Measurements from ENCODE around the gene ATG10. TPM values are rescaled to one million over a fixed set of nuclear protein-coding genes. Genes with fewer than 3 reads are reported as not detected.

ATG10 gene
- total and polyA plus RNA-seq, 2 of the 13 experiments (the other 11 are each of a cell fraction or from before 2014, with no cell fraction given), result 2.0 to 5.7 TPM

GRCh38 chr5:82277987-82278710 lies 306.3 kb downstream of the ATG10 start, which contains the start of gene RPS23 (continued):
- TF ChIP-seq TOE1 (CRISPR knock-in tag; IDR thresholded peaks at IDR 0.05) (peak; percentile 59; the same call in 1 of the 2 replicates), ZNF619 (CRISPR knock-in tag; IDR thresholded peaks at IDR 0.05) (no peak), ZNF704 (CRISPR knock-in tag; IDR thresholded peaks at IDR 0.05; ENCODE audit: borderline replicate concordance) (peak; percentile 85), ZNF335 (CRISPR knock-in tag; IDR thresholded peaks at IDR 0.05) (peak; percentile 99), PAXIP1 (CRISPR knock-in tag; conservative IDR thresholded peaks at IDR 0.05) (no peak), ZNF503 (CRISPR knock-in tag; IDR thresholded peaks at IDR 0.05) (no peak), NAIF1 (CRISPR knock-in tag; IDR thresholded peaks at IDR 0.05; ENCODE audit: borderline replicate concordance) (no peak), U2AF2 (IDR thresholded peaks at IDR 0.05; ENCODE audit: low read depth, low read length) (no peak), MED8 (CRISPR knock-in tag; IDR thresholded peaks at IDR 0.05; ENCODE audit: insufficient replicate concordance) (peak; percentile 66), THRA (CRISPR knock-in tag; IDR thresholded peaks at IDR 0.05; ENCODE audit: borderline replicate concordance) (no peak; the same call in none of the 2 replicates), ADNP (CRISPR knock-in tag; IDR thresholded peaks at IDR 0.05) (no peak), NFYB (CRISPR knock-in tag; IDR thresholded peaks at IDR 0.05) (peak; percentile 20; the same call in 1 of the 2 replicates), ZNF142 (CRISPR knock-in tag; IDR thresholded peaks at IDR 0.05) (peak; percentile 86), KLF16 (CRISPR knock-in tag; IDR thresholded peaks at IDR 0.05) (peak in 1 of 2 experiments; percentile 62; a peak in 2 of 4 replicates)
